NCI-H1930 (cell line): ENCODE data around the gene AP4B1.
"Not testable (repeated sequence)": the region's sequence is repeated elsewhere in the genome, so short reads cannot be mapped to it uniquely, and the experiment has no call there.

Experiments used
- DNase-seq, 2 experiments: peaks; one replicate each; lab custom pipeline; 2025; lab: John Stamatoyannopoulos, UW

AP4B1 gene

DNA sequence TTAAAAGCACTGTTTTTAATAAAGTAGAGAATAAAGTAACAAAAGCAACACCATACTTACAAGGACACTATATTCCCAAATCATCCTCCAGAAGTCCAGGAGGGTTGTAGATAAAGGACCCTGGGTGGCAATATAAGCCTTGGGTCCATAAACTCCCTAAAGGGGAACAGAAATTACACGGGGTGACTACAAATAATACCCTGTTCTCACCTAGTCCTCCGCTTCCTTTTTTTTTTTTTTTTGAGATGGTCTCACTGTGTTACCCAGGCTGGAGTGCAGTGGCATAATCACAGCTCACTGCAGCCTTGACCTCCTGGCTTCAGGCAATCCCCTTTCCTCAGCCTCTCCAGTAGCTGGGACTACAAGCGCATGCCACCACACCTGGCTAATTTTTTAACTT is 46.2 kb downstream of the AP4B1 start:
- no peak for DNase-seq

DNA sequence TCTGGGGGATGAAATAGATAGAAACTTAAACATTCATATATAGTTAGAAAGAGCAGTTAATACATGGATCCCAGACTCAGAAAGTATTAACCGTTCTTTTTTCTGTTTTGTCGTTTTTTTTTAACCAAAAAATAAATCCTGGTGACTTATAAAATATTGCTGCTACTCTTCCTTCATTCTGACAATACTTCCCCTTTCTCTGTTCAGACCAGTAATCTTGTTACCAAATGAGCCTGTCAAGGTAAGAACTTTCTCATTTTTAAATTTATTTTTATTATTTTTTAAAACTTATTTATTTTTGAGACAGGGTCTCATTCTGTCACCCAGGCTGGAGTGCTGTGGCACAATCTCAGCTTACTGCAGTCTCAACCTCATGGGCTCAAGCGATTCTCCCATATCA is 46.8 kb downstream of the AP4B1 start:
- DNase-seq, result no peak

DNA sequence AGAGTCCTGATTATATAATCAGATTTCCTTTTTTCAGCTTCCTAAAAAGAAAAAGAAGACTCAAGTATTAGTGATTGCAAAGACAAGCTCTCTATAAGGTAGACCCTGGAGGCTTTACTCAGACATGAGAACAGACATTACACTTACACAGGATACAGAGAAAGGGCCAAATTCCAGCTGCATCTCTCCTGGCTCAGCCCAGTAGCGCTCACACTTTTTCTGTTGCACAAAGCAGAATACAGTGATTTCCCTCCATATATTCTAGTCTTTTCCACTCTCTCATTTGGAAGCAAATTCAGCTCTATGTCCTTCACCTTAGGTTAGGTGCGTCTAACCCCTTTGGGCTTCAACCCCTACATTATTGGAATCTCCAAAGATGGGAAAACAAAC is 48.2 kb downstream of the AP4B1 start:
- DNase-seq, result no peak

DNA sequence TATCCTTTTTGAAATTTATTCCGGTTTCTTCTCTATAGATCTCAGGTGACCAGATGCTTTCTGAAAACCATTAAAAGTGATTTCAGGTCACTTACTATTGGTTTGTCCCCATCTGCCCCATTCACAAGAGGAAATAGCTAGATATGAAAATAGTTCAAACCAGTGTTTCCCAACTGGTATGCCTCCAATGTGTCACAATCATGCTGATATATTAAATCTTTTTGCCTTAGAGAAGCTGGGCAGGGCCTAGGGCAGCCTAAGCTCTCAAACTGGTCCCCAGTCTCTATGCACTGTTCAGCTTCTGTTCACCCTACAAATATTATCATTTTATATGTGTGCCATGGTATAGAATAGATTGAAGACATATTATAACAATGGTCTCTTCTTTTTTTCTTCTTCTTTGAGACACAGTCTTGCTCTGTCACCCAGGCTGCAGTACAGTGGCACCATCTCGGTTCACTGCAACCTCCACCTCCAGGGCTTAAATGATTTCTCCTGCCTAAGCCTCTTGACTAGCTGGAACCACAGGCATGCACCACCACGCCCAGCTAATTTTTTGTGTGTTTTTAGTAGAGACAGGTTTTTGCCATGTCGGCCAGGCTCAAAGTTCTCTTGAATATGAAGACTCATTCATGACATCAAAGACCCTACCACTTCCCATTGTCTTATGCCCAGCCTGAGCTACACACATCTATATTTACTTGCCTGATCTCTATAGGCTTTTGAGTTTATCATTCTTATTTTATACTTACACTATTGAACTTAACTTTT is 48.8 kb downstream of the AP4B1 start:
- DNase-seq, result no peak

DNA sequence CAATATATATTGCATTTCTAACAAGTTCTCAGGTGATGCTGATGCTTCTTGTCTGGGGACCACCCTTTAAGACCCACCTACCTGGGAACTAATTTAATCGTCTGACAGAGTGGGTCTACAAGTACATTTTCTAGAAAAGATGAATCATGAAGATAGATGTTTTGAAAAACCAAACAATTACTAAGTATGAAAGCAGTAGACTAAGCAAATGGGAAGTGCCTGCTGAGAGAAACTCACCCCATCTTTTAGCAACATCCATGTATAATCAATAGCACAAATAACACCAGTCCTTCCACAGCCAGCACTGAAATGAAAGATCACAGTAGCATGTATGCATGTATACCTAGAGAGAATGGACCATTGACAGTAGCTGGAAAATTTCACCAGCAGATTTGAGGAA is 50.4 kb downstream of the AP4B1 start:
- DNase-seq, result no peak

DNA sequence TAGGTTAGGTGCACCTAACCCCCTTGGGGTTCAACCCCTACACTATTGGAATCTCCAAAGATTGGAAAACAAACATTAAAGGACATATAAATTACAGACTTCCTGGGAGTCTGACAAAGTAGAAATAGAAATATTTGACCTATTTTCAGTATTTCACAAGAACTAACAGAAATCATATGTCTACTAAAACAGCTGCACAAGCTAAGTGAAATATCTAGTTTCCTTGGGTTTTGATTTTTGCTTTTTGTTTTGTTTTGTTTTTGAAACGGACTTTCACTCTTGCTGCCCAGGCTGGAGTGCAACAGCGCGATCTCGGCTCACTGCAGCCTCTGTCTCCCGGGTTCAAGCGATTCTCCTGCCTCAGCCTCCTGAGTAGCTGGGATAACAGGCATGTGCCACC is 51.9 kb downstream of the AP4B1 start:
- not testable (repeated sequence) for DNase-seq

DNA sequence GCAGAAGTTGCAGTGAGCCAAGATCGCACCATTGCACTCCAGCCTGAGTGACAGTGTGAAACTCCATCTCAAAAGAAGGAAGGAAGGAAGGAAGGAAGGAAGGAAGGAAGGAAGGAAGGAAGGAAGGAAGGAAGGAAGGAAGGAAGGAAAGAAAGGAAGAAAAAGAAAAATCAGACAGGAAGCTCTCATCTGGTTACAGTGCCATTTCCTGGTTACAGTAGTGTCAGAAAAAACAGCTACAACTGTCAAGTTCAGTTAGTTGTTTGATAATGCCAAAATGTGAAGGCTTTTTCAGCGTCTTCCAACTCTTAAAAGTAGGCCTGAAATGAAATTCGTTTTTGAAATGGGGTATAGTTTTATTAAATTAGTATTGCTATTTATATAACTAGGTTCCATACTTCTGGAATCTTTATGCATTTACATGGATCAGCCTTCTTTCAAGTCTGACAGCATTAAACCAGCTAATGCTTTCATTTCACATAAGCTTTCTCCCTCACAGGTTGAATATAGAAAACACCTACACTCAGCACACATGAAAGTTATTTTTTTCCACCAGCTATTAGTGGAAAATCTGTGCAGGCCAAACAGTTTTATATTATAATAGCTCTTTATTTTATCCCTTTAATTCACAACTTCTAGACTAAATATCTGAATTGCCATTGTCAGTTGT is 54.3 kb downstream of the AP4B1 start:
- no peak for DNase-seq

DNA sequence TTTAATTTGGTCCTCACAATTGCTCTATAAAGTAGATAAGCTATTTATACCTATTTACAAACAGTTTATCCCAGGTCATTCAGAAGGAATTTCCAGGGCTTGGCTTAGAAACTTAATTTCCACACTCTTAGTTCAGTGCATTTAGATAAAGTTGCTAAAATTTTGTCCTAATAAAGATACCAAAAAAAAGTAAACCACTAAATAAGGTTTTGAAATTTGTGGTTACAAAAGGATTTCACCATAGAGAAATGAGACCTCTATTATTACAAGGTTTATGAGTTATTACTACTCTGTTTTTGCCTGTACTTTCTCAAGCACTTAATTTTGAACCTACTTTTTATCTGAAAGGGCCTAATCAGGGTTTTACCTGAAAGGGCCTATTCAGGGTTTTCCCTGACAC is 55.5 kb downstream of the AP4B1 start:
- DNase-seq, result no peak

DNA sequence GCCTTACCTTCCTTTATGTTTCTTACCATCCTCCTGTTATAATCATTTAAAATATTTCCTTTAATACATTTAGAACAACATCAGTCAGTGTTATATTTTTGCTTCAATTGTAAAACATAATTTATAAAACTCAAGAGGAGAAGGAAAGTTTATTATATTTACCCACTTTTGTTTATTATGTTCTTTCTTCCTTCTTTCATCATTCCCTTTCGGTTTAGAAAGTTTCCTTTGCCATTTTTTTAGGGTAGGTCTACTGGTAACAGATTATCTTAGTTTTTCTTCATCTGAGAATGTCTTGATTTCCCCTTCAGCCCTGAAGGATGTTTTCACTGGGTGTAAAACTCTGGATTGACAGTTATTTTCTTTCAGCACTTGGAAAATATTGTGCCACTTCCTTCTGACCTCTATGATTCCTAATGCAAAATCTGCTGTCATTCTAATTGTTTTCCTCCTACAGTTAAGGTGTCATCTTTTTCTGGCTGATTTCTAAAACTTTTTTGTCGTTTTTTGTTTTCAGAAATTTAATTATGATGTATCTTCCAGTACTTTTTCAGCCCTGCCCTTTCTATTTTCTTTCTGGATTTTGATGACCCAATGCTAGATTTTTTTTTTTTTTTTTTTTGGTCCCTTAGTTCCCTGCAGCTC is 58.1 kb downstream of the AP4B1 start:
- no peak for DNase-seq
